GM21576 (cell line): ENCODE data around the gene IL10RA.
A peak's percentile ranks its signal among the peaks of the same experiment; 100 is the strongest.
"Not testable (repeated sequence)": the region's sequence is repeated elsewhere in the genome, so short reads cannot be mapped to it uniquely, and the experiment has no call there.

ENCODE experiments used
- ATAC-seq: cut with Tn5 transposase; IDR thresholded peaks from one replicate; pipeline ENCODE4 v1.9.1; 2021; ENCODE audit warnings: mild to moderate bottlenecking, moderate library complexity; ENCODE audit not compliant: unreplicated experiment

Gene IL10RA

DNA sequence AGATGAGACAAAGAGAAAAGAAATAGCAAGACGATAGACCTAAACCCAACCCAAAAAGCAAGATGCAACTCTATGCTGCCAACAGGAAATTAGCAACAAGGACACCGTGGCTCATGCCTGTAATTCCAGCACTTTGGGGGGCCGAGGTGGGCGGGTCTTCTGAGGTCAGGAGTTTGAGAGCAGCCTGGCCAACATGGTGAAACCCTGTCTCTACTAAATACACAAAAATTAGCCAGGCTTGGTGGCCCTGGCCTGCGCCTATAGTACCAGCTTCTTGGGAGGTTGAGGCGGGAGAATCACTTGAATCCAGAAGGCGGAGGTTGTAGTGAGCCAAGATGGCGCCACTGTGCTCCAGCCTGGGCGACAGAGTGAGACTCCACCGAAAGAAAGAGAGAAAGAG is 24.3 kb upstream of the IL10RA start:
- no peak for ATAC-seq

DNA sequence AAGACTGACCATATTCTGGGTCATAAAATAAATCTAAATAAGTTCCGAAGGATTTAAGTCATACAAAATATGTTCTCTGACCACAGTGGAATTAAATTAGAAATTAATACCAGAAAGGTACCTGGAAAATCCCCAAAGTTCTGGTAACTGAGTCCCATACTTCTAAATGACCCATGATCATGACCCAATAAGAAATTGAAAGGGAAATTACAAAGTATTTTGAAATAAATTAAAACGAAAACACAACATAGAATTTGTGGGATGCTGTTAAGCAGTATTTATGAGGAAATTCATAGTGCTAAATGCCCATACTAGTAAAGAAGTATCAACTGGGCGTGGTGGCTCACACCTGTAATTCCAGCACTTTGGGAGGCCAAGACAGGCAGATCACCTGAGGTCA is 23.4 kb upstream of the IL10RA start:
- no peak for ATAC-seq

DNA sequence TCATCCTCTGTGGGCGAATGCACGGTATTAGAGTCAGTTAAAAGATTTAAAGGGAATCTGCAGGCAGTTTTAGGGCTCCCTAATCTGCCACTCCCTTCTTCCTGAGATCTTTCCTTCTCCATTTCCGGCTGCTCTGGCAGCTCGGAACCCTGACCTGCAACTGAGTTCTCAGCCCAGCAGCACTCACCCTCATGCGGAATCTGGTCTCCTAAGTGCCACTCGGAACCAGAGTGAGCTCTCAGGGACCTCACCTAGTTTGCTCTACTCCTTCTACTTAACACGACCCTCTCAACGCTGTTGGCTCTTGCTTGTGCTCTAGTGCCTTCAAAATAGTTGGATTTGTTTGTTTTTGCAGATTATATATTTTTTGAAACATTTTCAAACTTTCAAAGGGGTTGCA is 19.3 kb upstream of the IL10RA start:
- ATAC-seq: no peak

DNA sequence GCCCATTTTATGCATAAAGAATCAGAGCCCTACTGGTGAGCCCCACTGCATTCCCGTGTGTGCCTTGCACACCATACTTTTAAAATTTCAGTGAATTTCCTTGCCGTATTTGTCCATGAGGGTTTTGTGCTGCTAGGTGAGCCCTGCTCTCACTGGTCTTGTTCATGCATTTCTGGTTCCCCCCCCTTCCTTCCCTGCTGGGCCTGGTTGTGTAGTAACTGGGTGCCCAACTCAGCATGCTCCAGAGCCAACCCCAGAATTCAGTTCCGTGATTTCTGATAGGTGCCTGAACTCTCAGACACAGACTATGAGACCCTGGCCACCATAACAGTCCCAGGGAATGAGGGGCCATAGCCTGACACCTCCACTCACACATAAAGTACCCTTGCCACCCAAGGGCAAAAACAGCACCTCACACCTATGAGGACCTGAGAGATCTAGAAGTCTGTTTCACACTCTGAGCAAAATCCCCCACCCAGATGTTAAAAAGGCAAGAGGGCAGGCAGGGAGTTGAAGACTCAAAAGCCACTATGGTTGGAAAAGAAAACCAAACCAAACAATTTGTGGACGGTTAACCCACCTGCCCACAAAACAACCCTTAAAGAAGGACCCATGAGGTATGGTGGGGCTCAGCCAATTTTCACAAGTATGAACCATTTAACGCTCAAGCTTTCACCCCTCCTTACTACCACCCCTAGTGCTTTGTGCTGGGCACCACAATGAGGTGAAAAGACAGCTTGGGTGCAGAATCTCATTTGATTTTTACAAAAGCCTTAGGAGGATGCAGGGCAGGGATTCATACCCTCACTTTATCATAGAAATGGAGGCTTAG is 16.8 kb upstream of the IL10RA start:
- ATAC-seq: no peak

DNA sequence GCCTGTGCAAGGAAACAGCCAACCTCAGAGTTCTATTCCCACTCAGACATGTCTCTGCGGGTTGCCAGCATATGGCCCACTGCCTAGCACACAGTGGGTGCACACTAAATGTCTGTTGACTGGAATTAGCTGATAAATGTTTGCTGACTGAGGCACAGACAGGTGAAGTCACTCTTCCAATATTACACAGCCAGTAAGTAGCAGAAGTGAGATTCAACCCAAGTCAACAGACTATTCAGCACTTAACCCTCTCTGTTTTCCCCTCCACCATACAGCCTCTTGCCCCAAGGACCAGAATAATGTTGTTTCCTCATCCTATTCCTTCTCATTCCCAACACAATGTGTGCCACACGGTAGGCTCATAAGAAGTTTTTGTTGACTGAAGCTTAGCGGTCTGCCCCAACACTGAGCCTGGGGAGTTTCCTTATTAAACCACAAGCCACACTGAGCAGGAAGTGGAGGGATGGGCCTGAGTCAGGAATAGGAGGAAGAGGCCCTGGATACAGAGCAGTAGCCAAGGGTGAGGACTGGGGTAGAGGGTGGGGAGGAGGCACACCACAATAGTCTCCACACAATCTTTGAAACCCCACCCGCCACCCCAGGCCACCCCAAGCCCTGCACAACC is 15.7 kb upstream of the IL10RA start:
- no peak for ATAC-seq

DNA sequence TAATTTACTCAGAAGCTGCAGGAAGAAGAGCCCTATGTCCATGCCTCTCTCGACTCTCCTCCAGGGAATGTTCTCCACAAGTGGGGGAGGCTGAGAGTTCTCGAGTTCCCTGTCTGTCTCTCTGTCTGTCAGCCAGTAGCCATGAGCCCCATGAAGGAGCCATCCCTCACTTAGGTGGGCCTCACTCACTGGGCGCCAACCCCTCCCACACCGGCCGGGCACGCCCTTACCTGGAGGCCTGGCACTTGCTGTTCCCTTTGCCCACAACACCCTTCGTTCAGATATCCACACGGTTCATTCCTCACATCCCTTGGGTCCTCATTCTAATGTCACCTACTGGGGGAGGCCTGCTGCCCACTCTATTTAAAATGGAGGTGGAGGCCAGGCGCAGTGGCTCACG is 14.2 kb upstream of the IL10RA start:
- no peak for ATAC-seq

DNA sequence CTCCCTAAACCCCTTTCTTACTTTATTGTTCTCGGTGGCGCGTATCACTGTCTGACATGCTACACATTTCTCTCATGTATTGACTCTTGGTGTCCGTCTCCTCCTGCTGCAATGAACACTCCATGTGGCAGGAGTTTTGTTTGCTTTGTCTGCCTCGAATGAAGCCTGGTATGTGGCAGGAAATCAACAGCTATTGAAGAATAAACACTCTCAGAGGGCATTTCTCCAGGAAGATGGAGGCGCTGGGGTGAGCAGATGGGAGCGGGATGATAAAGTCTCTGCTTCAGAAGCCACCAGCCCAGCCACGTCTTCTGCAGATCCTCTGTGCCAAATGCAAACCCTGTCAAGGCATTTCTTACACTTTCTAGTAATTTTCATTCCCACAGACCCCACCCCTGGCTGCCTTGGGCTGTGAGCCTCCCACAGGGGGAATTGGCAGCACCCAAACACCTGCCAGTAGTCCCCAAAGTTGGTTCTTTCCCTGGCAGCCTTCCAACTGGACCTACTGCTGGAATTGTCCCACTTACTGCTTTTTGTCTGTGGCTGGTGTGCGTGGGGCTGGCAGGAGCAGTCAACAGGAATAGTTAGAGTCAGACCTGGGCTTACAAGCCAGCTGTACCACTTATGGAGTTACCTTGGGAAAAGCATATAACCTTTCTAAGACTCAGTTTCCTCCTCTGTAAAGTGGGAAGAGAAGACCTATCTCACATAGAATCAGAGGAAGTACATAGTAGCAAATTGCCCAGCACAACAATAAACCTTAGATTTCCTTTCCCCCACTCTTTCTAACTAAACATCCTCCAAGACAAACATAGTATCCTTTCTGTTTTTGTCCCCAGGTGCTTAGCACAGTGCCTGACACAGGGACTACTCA is 13.3 kb upstream of the IL10RA start:
- ATAC-seq: no peak

DNA sequence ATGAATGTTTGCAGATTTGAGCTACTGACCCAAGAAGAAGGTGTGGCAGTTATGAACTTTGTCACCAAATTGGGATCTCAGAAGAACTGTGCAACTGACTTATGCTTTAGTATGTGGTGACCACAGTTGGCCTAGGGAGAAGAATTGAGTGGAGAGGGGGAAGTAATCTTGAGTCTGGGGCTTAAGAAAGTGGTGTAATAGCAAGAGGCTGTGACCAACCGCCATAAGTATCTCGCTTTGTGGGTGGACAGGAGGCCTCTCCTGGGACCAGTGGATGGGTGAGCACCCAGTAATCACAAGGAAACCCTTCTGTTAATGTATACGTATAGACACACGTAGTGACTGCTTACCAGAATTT is 12.7 kb upstream of the IL10RA start:
- ATAC-seq: no peak

DNA sequence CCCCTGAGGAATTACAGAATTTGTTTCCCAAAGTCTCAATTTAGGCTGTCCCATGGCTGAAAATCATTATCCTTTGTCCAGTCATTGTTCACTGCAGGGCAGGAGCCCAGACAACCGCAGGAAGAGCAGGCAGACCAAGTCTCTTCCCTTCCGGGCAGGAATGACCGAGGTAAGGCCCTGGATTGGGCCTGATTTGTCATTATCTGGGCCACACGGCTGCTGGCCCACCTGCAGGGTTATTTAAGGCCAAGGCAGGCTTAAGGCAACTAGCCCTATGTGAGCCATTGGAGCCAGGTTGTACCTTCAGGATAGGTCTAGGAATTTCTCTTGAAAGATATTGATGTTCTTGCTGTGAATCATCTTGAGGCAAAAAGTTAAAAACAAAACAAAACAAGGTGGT is 9.7 kb upstream of the IL10RA start:
- ATAC-seq: no peak

DNA sequence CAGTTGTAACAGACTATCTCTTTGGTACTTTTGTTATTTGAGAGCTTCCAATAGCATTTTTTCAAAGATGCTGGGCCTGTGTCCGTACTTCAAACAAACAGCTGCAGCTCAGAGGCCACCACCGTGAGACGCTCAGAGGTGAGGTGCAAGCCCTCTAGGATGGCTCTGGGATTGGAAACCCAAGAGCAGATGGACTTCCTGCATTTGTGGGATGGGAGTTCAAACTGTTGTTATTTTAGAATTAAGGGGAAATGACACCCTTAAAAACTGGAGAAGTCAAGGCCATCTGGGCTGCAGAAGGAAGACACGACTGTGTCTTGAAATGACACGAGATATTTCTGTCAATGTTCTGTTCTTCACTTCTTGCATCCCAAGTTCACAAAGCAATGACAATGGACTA is 9.2 kb upstream of the IL10RA start:
- no peak for ATAC-seq

DNA sequence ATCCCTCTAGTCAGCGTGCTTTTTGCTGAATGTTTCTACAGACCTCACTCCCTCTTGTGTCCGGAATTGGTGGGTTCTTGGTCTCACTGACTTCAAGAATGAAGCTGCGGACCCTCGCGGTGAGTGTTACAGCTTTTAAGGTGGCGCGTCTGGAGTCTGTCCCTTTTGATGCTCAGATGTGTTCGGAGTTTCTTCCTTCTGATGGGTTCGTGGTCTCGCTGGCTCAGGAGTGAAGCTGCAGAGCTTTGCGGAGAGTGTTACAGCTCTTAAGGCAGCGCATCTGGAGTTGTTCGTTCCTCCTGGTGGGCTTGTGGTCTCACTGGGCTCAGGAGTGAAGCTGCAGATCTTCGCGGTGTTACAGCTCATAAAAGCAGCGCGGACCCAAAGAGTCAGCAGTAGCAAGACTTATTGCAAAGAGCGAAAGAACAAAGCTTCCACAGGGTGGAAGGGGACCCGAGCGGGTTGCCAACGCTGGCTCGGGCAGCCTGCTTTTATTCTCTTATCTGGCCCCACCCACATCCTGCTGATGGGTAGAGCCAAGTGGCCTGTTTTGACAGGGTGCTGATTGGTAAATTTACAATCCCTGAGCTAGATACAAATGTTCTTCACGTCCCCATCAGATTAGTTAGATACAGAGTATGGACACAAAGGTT is 8.5 kb upstream of the IL10RA start:
- not testable (repeated sequence) for ATAC-seq

DNA sequence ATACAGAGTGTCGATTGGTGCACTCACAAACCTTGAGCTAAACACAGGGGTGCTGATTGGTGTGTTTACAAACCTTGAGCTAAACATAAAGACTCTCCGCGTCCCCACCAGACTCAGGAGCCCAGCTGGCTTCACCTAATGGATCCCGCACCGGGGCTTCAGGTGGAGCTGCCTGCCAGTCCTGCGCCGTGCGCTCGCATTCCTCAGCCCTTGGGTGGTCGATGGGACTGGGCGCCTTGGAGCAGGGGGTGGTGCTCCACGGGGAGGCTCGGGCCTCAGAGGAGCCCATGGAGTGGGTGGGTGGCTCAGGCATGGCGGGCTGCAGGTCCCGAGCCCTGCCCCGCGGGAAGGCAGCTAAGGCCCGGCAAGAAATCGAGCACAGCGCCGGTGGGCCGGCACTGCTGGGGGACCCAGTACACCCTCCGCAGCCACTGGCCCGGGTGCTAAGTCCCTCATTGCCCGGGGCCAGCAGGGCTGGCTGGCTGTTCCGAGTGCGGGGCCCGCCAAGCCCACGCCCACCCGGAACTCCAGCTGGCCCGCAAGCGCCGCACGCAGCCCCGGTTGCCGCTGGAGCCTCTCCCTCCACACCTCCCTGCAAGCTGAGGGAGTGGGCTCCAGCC is 7.8 kb upstream of the IL10RA start:
- ATAC-seq: not testable (repeated sequence)

DNA sequence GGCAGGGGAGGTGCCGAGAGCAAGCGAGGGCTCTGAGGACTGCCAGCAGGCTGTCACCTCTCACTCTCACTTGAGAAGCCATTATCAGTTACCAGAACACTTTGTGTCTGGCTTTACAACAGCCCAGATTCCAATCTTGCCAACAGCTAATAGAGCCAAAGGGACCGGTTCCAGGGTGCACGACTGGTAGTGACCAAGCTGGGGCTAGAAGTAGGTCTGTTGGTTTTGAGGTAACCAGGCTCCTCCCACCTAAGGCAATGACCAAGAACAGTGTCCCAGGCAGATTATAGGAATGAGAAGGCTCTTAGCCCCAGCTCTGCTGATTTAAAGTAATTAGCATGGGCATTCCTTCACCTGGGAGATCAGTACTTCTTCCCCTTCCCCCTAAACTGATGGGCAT is 7.2 kb upstream of the IL10RA start:
- no peak for ATAC-seq

DNA sequence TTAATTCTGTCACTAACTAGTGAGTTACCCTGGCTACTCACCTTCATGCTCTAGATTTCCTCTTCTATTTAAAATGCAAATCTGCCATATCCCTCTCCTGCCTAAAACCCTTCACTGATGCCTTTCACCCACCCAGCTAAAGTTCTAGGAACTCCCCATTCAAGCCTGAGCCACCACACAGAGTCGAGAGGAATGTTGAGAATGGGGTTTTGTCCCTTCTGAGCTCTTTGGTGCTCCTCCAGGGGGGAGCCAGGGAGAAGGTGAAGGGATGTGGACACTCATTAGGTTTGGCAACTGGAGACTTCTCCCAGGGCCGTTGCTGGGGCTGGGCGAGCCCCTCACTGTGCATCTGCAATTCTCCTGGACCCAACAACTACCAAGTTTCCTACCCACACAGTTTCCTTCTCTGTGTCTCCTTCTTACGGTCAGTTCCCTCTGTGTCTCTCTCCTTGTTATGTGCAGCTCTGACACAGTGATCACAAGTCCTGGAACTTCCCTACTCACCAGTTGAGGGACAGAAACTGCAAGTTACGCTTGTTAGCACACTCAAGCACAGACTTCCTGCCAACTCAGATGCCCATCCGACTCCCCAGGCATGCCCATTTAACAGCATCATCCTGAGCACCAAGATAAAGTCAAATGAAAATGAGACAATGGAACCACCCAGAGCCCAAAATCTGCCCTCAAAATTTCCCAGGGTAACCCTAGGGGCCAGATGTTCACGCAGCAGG is 6.5 kb upstream of the IL10RA start:
- ATAC-seq: peak; percentile 60

DNA sequence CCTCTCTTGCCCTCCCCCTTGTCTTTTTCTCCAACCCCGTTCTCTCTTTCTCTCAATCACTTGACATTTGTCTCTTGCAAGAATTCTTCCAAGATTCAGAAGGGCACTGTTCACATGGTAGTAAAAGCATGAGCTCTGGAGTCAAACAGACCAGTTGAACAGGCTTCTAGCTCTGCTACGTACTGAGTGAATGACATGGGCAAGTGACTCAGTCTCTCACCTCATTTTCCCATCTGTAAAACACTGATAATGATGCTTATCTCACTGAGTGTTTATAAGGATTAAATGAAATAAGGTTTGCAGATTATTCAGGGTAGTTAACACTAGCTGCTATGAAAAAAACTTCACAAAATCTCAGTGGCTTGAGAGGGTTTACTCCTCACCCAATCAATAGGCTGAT is 5.9 kb upstream of the IL10RA start:
- ATAC-seq: no peak

DNA sequence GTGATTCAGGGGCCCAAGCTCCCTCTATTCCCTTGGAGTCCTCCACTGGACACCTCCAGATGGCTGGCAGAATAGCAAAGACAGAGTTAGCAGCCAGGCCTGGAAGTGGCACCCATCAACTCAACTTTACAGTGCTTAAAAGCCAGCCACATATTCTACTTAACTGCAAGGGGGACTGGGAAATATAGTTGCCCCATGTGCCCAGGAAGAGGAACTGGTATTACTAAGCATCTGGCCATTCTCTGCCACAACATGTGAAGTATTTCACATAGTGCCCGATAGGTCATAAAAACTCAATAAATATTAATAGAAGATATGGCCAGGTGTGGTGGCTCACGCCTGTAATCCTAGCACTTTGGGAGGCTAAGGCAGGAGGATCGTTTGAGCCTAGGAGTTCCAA is 5.5 kb upstream of the IL10RA start:
- ATAC-seq: no peak

DNA sequence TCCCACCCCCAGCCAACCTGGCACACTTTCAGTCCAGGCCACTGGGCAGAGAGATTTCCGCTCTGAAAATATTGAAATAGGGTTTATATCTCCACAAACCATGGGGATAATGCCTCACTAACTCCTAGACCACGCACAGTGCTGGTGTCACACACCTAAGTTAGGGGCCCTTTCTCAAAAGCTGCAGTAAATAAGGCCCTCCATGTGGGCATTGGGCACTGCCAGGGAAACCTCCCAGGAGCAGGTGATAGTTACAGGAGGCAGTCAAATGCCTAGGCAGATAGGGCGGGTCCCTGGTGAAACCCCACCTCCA is 3.1 kb upstream of the IL10RA start:
- ATAC-seq: no peak

DNA sequence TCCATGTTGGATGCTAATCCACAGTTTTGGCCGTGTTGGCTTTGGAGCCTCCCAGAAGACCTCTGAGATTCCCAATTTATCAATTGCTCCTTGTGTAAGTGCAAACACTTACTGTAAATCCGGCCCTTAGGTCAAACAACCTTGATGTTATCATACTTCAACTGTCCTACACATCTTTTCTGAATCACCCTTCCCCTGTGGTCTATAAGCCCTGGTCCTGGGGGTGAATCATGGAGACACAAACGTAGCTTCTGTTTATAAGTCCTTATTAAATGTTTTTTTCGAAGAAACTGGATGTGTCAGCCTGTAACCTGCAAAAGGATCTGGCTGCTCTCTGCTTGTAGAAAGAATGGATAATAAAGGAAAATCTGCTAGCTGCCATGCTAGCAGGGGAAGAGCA is 1.7 kb upstream of the IL10RA start:
- no peak for ATAC-seq

DNA sequence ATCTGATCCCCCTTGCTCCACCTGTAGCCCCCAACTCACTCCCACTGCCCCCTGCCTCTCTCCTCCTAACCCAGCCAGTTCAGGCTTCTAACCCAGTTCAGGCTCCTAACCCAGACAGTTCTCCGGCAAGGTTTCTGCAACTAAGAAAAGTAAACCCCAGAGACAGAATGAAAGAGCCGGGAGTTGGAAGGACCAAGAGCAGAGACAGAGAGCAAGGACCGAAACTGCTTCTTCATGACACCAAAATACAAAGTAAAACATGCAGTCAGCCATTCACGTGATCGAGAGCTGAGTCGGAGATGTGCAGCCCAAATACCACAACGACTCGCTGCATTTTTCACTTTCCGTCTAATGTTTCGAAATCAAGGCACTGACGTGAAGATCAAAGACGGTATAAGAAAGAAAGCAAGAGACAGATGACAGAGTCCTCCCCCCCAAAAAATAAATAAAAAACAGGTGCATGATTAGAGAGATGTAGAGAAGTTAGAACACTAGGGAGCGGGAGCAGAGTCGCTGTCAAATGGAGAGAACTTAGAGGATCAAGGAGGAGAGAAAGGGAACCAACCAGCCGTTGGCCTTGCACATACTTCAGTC is 884 bp downstream of the IL10RA start:
- ATAC-seq: peak; percentile 39
